Sigmoid colon (tissue), 4 donors: ENCODE measurements around the gene NTF3.

ENCODE experiments used
- EP300 ChIP-seq, 4 donors: sonication (generic); formaldehyde crosslinking; IDR thresholded peaks; one replicate each; pipeline ENCODE4 v1.6.1; 2017; ENCODE audit warnings: antibody characterized with exemption in 4 of 4
- POLR2A ChIP-seq, 2 donors: fragments of 450-650 bp; IDR thresholded peaks; one replicate each; pipeline ENCODE4 v1.6.1; 2016; ENCODE audit warnings: antibody characterized with exemption in 2 of 2, mild to moderate bottlenecking in 2 of 2, moderate library complexity in 2 of 2
- POLR2AphosphoS5 ChIP-seq, 4 donors: sonication (generic); formaldehyde crosslinking; IDR thresholded peaks; one replicate each; pipeline ENCODE4 v1.6.1; 2017; ENCODE audit warnings: antibody characterized with exemption in 4 of 4
- TF ChIP-seq, protein P1 (sequence below), 4 experiments: fragments of 450-650 bp in 3 of 4; fragments of 200-600 bp in 1 of 4; IDR thresholded peaks; one replicate each; pipeline ENCODE4 v1.5.1; 2016 to 2019; ENCODE audit warnings: antibody characterized with exemption in 4 of 4, mild to moderate bottlenecking in 3 of 4, moderate library complexity in 2 of 4

DNA sequence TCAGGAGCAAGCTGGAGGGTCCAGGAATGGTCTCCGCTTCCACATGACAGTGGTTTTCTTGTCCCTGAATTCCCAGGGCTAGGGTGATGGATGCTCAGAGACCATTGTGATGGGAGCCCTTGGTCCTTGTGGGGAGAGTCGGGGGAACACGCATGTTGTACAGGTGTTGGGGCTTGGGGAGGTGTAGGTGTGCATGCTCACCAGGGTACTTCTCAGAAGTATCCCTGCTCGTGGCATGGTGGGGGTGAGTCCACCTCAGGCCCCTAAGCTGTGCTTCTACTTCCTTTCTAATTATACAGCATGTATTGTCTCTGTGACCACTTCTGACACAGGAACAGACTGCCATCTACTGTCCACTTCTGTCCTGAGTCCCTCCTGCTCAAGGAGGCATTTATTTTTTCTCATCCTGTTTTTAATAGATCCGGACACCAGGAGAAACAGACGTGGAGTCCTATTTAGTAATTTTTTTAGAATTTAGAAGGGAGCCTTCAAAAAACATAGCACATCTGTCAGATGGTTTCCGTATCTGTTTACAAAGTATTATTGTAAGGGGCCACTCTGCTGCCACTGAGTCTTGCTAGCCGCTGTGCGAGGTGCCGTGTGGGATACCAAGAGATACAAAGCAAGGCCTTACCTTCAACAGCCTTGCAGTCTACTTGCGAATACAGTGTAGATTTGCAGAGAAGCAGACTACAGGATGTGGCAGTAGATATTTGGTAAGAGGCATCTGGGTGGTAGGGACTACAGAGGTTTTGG is 10.5 kb downstream of the NTF3 start:
- TF ChIP-seq, protein P1, sequence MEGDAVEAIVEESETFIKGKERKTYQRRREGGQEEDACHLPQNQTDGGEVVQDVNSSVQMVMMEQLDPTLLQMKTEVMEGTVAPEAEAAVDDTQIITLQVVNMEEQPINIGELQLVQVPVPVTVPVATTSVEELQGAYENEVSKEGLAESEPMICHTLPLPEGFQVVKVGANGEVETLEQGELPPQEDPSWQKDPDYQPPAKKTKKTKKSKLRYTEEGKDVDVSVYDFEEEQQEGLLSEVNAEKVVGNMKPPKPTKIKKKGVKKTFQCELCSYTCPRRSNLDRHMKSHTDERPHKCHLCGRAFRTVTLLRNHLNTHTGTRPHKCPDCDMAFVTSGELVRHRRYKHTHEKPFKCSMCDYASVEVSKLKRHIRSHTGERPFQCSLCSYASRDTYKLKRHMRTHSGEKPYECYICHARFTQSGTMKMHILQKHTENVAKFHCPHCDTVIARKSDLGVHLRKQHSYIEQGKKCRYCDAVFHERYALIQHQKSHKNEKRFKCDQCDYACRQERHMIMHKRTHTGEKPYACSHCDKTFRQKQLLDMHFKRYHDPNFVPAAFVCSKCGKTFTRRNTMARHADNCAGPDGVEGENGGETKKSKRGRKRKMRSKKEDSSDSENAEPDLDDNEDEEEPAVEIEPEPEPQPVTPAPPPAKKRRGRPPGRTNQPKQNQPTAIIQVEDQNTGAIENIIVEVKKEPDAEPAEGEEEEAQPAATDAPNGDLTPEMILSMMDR (IDR thresholded peaks at IDR 0.05), result peak; percentile 6 to 52 (median 48)
- no peak for TF ChIP-seq POLR2A (IDR thresholded peaks at IDR 0.05)
- no peak for TF ChIP-seq POLR2AphosphoS5 (IDR thresholded peaks at IDR 0.05)
- TF ChIP-seq EP300 (IDR thresholded peaks at IDR 0.05), result no peak
